ENCODE data around the gene HNRNPA0.

The HNRNPA0 gene

DNA sequence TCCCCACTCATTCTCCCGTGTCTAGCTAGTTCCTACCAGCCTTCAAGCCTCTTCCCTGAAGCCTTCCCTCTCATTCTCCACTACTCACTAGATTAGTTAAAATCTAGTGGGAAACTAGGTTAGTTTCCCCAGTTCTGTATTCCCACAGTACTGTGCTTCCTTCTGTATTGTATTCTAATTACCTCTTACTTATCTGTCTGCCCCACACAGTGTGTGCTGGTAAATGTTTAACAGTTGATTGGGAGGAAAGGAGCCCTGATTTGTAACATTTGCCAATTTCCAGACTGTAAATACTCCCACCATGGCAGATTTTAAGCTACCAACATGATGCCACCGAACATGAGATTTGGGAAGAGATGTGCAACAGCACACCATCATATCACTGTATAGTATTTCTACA lies 26.5 kb downstream of the HNRNPA0 start:
- no peak for DNase-seq (ENCODE audit: low read depth)

DNA sequence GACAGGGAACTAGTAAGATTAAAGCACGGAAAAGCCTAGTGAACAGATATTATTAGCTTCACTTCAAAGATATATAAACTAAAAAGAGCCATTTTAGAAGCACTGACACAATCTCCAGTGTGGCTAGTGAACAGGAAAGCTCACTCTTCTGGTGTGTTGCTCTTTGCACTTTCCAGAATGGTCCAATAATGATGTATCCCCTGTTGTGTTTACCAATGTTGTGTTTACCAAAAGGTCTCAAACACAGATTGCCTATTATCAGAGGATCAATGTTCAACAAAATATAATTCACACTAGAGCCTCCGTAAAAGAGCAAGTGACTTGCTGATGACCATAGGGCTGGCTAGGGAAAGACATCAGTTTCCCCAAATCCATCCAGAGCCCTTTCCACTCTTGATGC lies 29.9 kb downstream of the HNRNPA0 start:
- DNase-seq (ENCODE audit: low read depth), result no peak

DNA sequence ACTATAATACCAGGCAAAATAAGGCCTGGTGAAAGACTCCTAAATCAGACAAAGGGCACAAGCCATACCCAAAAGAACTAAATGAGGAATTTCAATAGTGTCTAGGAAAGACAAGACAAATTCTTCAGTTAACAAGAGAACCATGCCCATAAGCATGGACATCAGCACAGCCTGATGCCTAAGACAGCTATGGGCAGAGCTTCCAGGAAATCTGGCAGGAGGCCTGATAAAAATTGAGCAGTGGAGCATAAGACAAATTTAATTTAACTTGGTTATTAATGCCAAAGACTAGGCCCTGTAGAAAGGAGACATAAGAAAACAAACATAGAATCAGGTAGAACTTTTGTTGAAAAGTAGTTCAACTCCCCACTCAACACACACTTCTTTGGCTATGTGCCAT lies 35.6 kb downstream of the HNRNPA0 start:
- DNase-seq (ENCODE audit: low read depth), result no peak

DNA sequence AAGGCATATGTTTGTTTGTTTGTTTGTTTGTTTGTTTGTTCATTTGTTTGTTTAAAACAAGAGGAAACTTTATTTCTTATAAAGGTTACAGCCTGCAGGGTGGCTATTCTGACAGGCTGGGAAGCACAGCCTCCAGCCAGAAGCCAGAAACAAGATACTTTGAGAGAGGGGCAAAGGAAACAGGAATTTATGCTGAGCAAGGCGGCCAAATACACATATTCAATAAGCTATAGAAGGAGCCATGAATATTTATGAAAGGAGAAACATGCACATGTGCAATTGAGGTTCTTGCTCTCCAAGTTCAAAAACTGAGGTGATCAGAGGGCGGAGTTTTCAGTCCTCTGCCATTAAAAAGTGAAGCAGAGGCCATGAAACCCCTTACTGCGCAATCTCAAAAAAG lies 37.8 kb downstream of the HNRNPA0 start:
- DNase-seq (ENCODE audit: low read depth), result no peak

DNA sequence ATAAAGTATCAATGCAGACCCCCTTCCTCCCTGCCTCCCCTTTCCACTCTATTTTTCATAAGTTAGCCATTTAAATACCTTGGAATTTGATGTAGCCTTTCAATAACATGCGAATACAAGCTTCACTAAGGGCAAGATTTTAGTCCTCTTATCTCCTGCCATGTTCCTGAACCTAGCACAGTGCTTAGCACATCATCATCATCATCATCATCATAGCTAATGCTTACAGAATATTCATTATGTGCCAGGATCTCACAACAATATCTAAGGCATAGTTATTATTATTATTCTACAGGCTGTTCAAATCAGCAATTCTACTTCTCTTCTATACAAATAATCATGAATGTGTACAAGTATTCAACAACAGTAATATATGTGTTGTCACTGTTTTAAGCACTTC lies 38.7 kb downstream of the HNRNPA0 start:
- DNase-seq (ENCODE audit: low read depth), result no peak

DNA sequence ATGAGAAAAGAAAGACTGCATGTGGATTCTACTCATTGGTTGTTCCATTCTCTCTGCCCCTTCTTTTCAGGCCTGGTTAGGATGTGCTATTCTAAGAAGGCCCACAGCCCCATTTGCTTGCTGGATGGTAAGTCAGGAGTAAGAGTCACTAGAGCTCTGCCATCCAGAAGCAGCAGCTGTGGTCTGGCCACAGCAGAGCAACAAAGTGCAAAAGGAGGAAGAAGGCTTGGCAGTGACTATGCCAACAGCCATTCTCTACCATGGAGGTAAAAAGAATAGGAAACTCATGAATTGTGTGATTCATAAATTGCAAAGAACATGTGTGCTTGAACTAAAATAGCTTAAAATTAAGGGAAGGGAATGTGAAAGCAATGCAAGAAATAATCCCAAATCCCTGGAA lies 39.2 kb downstream of the HNRNPA0 start:
- no peak for DNase-seq (ENCODE audit: low read depth)

DNA sequence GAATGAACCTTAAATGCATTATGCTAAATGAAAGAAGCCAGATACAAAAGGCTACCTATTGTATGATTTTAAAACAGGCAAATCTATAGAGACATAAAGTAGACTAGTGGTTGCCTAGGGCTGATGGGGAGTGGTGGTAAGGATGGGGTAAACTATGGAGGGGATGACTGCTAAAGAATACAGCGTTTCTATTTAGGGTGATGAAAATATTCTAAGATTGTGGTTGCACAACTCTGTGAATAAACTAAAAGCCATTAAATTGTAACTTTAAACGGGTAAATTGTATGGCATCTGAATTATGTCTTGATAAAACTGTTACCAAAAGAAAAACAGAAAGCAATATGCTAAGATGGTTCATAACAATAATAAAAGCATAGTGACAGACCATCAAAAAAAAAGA lies 39.7 kb downstream of the HNRNPA0 start:
- no peak for DNase-seq (ENCODE audit: low read depth)

DNA sequence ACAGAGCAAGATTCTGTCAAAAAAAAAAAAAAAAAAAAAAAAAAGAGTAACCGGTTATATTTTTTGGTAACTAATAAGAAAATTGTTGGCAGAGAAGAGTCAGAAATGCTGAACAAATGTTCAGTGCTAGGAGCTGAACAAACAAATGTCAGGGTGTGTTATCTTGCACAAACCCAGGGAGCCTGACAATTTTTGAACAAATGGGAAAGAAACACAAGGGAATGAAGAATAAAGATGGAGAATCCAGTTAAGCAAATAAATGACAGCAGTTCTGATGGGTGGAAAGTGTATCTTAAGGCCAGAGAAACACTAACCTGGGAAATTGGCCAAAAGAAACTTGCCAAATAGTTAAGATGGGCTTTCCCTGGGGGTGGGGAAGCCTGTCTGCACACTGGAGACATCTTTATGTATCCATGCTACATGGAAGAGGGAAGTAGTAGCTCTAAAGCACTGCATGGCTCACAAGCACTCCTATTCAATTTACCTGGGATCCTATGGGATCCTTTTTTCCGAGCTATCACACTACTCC lies 42.0 kb downstream of the HNRNPA0 start:
- no peak for DNase-seq (ENCODE audit: low read depth)

DNA sequence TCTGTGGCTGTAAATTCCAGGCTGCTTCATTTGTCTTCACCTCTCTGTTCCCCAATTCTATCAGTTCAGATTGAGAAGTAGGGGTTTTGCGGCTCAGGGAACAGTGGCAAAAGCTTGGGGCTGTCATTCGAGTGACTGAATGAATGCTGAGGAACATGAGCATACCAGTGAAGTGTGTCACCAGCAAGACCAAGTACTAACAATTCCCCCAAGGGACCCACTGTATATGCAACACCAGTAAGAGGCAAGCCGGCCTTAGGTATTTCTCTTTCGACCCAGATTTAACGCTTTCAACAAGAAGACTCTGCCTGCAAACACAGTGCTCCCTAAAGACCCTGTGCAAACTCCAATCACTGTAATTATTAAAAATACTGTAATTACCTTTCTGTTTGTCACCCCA lies 44.1 kb downstream of the HNRNPA0 start:
- DNase-seq (ENCODE audit: low read depth), result no peak

DNA sequence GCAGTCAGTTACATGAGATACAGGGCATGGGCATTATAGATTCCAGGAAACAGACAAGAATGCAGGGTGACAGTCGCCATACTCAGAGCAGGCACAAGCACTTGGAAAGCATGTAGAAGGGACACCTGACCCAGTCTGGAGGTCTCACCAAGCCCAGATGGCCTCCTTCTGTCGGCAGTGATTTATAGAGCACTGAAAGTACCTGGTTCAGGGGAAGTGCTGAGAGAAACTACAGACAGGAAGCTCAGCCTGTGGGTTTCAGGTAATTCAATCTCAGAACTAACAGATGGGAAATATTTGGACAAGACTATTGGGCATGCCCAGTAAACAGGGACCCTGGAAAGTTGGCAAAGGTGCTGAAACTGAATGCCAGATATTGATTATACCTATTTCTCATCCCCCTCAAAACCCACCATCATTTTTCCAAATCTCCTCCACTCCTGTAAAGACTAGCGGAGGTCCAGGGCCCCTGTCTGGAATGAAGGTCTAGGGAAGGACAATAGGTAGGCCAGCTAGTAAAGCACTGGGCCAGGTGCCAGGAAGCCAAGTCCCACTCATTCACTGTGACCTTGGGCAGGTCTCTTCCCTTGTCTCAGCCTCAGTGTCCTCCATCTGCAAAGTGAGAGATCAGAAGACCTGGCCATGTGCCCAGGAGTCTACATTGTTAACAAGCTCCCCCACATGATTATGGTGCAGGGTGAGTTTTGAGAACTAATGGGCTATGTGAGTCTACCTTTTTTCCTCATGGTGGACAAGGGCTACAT lies 45.2 kb downstream of the HNRNPA0 start:
- no peak for DNase-seq (ENCODE audit: low read depth)

DNA sequence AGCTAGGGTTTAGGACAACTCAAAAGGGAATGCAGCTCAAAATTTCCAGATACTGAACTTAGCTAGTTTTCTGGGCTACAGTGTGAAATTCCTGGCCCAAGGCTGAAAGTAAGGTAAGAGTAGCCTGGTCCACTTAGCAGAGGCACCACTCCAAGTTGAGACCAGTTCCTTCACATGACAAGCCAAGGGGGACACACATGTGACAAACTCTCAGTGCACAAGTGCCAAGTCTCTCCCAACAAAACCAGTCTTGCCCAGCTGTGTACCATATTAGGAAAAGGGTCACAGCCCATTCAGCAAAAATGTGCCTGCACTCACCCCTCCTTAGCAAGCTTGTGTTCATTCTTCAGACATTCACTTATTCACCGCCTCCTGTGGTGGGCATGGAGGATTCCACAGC lies 46.1 kb downstream of the HNRNPA0 start:
- DNase-seq (ENCODE audit: low read depth), result no peak

DNA sequence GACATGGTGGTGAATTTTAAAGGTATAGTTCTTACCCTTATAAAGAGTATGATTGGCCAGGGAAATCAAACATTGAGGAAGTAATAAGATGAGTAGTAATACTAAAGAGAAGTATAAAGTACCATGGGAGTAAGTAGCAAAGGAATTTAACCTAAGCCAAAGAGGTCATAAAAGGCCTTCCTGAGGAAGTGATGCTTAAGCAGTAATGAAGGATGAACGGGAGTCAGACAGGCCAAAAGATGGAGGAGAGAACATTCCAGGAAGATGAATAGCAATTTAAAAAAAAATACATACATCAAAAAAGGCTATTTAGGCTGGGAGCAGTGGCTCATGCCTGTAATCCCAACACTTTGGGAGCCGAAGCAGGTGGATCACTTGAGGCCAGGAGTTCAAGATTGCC lies 47.3 kb downstream of the HNRNPA0 start:
- DNase-seq (ENCODE audit: low read depth), result no peak

DNA sequence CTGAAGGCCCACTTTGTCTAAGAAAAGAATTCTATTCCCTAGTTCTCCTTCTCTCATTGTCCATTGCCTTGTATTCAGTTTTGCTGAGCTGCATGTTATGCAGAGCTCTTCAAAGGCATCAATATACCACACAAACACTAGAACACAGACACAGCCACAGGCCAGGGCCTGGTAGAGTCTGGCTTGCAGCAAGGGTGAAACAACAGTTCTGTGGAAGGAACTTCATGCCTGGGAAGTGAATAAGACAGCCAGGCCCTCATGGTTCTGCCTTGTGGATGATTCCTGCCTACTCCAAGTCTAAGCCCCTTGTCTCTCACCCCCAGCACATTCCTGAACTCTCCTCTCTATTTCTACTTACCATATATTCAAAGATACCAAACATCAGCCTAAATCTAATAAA lies 49.1 kb downstream of the HNRNPA0 start:
- no peak for DNase-seq (ENCODE audit: low read depth)

DNA sequence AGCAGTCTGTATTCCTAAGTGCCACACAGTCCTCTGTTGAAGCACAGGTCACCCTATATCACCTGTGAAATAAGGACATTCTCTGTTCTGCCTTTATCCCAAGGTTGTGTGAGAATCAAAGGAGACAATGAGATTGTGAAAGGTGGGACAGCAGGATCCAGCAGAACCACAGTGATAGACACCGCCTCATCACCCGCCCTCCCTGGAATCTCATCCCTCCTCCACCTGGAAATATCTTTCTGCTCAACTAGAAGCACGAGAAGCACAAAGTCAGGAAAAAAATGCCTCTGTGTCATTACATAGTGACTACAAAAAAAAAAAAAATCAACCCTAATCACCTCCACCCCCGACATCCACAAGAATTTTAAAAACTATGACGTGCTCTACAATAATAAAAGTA lies 50.6 kb downstream of the HNRNPA0 start:
- DNase-seq (ENCODE audit: low read depth), result no peak

DNA sequence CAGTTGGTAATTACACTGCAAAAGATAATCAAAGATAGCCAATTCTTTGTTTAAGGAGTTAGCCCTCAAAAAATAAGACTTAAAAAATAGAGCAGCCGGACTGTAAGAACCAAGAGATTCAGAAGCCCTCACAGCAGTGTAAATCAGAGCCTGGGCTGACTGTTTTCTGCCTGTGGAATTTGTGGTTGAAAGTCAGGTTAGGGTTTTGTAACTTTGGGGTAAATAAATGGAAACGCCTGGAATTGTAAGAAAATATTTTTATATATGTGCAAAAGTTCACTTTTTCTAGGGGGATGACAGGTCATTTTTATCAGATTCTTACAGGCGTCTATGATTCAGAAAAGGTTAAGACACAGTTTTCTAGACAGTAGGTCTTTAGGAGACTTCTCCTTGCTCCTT lies 53.9 kb downstream of the HNRNPA0 start:
- DNase-seq (ENCODE audit: low read depth), result no peak

DNA sequence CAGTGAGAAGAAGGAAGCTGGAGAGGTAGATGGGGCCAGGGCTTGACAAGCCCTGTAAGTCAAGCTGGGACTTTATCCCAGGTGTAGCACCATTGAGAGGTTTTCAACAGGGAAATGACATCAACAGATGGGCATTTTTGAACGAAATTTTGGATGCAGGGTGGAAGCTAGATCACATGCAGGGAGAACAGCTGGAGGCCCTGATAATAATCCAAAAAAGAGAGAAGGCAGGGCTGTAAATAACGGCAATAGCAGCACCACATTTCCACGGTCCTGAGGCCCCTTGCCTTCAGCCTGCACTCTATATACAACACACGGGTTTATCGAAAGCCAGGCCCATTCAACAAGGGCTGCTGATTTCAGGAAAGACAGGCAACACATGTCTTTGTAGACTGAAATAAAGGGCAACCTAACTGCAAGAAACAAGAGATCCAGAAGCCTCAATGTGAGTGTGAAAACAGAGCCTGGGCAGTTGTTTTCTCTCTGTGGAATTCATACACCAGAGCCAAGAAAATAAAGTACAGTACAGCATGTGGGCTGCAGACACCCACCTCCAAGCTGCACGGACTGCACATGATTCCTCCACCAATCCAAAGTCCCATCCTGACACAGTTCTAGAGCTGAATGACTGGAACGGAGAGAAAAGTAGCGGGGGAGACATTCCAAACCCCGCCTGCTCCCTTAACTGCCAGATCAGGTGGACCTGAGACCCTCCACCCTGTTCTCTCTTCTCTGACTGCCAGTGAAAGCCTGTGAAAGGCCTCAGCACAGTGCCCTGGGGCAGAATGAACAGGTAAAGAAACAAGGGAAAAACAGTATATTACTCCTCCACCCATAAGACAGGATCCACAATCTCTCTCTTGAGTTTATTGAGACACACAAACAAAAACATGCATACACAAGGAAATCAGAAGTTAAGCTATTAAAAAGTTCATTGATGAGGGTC lies 54.6 kb downstream of the HNRNPA0 start:
- no peak for DNase-seq (ENCODE audit: low read depth)

DNA sequence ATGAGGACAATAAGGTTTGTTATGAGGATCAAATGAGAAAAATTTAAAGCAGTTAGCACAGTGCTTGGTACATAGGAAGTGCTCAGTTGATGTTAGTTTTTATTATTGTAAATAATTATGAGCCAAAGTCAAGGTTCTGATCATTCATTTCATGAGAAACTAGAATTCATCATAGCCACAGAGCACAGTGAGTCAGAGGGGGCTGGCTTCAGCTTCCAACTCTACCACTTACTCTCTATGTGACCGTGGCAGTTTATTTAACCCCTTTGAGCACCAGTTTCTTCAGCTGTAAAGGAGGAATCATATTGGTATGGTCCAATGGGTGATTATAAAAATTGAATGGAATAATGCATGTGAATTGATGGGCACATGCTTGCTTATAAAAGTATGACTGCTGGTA lies 57.7 kb downstream of the HNRNPA0 start:
- DNase-seq (ENCODE audit: low read depth), result no peak

DNA sequence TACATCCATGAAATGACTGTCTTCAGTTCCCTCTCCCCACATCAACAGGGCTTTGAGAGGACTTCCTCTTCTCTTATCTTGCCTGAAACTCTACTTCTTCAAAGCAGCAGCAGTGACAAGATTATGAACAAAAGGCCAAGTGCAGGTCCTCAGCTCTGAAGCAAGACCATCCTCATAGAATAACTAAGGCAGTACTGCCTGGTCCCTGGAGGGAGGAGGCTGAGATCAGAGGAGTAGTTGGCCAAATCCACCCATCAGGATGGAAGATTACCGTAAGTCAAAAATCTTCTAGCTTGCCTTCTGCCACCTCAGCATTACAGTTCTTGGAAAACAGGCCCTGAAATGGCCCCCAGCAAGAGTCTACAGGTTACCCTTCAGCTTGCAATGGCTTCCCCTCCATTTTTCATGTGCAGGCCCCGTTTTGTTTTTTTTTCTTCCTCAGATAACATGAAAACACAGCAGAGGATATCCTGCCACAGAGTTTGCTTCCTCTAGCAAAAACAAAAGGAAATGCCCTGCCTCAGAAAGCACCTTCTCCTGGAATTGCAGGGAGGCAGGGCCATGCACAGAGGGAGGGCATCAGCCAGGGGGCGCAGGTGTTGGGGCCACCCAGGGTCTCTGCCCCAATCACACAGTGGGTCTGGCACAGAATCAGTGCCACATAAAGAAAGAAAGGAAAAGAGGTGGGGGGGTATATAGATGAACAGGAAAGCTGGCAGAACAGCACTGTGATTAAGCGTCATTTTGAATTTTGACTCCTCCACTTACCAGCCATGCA lies 58.3 kb downstream of the HNRNPA0 start:
- DNase-seq (ENCODE audit: low read depth), result no peak
